Spleen (tissue), 11 donors: ENCODE measurements around the gene PDZK1IP1. TPM values are rescaled to one million over a fixed set of nuclear protein-coding genes. Genes with fewer than 3 reads are reported as not detected.
A peak's percentile ranks its signal among the peaks of the same experiment; 100 is the strongest.

Experiments used
- DNase-seq: peaks from one replicate; pipeline ENCODE4 v3.0.0-alpha.2; 2020
- H3K27ac ChIP-seq, 8 donors: fragments of 200-600 bp; sonication (generic) in 7 of 8; 1 replicate in 4 of 8; 2 replicates in 4 of 8; pipeline versions ENCODE4 v1.5.0 to v1.8.0; 2016 to 2021; ENCODE audit warnings: inconsistent platforms in 4 of 8, mild to moderate bottlenecking in 4 of 8, moderate library complexity in 1 of 8
- H3K27me3 ChIP-seq, 7 donors: fragments of 200-600 bp; sonication (generic) in 6 of 7; replicated peaks in 1 of 7; 1 replicate in 4 of 7; 2 replicates in 3 of 7; pipeline versions ENCODE4 v1.5.0 to v1.8.0; 2016 to 2021; ENCODE audit warnings: inconsistent platforms in 3 of 7, mild to moderate bottlenecking in 1 of 7
- H3K36me3 ChIP-seq, 6 donors: fragments of 200-600 bp; sonication (generic) in 5 of 6; 1 replicate in 4 of 6; 2 replicates in 2 of 6; pipeline versions ENCODE4 v1.5.0 to v1.8.0; 2016 to 2021; ENCODE audit warnings: inconsistent platforms in 2 of 6
- H3K4me1 ChIP-seq, 6 donors: fragments of 200-600 bp; sonication (generic) in 5 of 6; 1 replicate in 3 of 6; 2 replicates in 3 of 6; pipeline versions ENCODE4 v1.5.0 to v1.8.0; 2016 to 2021; ENCODE audit warnings: inconsistent platforms in 3 of 6
- H3K4me3 ChIP-seq, 8 donors: fragments of 200-600 bp; sonication (generic) in 7 of 8; 1 replicate in 4 of 8; 2 replicates in 4 of 8; pipeline versions ENCODE4 v1.5.0 to v1.8.0; 2016 to 2021; ENCODE audit warnings: inconsistent platforms in 4 of 8, mild to moderate bottlenecking in 4 of 8, moderate library complexity in 2 of 8
- H3K9me3 ChIP-seq, 8 donors: fragments of 200-600 bp; sonication (generic) in 7 of 8; 1 replicate in 4 of 8; 2 replicates in 4 of 8; pipeline versions ENCODE4 v1.5.0 to v1.8.0; 2016 to 2021; ENCODE audit warnings: inconsistent platforms in 4 of 8
- POLR2A ChIP-seq, 3 donors: fragments of 450-650 bp; IDR thresholded peaks; one replicate each; pipeline ENCODE4 v1.5.1; 2017; ENCODE audit warnings: antibody characterized with exemption in 3 of 3, mild to moderate bottlenecking in 1 of 3
- POLR2AphosphoS5 ChIP-seq, 3 donors: sonication (generic); formaldehyde crosslinking; IDR thresholded peaks; one replicate each; pipeline ENCODE4 v1.5.1; 2017; ENCODE audit warnings: antibody characterized with exemption in 3 of 3
- WGBS, 5 donors: extraction: QIAGEN DNeasy Blood & Tissue Kit in 3 of 5; methylation state at CpG; one replicate each; pipeline versions ENCODE4 v1.1.5 to v1.1.7; 2013 to 2018; 5-methylcytosine and 5-hydroxymethylcytosine counted together
- intact Hi-C: fragments of 100-400 bp; cut with DNase I; formaldehyde crosslinking; loops from one replicate; pipeline ENCODE4 v1.15.0; 2023; ENCODE audit warnings: low total_unique reads
- polyA plus RNA-seq, 3 donors: library from polyadenylated mRNA; stranded (reverse); fragments of 200-250 nt; gene quantifications; one replicate each; pipeline ENCODE4 v1.2.1, GENCODE V29; 2013
- total RNA-seq, 7 donors: library from RNA; depleted of rRNA in 3 of 7; stranded (reverse); fragments of >200 nt in 3 of 7; fragmentation: NEBNext Ultra II Directional in 4 of 7; extraction: Animal tissue kit (Norgen Biotek cat#: 25700) in 4 of 7; gene quantifications; one replicate each; pipeline versions ENCODE4 v1.1.0 to v1.2.1, GENCODE V29; 2016 to 2021
- TF ChIP-seq, protein P1 (sequence below), 11 experiments: fragments of 200-600 bp in 7 of 11; fragments of 450-650 bp in 4 of 11; sonication (generic) in 4 of 11; IDR thresholded peaks in 8 of 11; conservative IDR thresholded peaks in 3 of 11; 1 replicate in 7 of 11; 2 replicates in 4 of 11; pipeline versions ENCODE4 v1.4.0 to v1.8.0; 2016 to 2021; ENCODE audit warnings: antibody characterized with exemption in 11 of 11, inconsistent platforms in 4 of 11, mild to moderate bottlenecking in 1 of 11
- donor health status: healthy with polysubstance abuse.
- donor health status: DM: no; HTN: no; CAD: no; lungs with moderate emphysema.
- donor health status: DM: no; HTN: no; CAD: no.
- donor health status: Bipolar disorder and iron deficiency.
- donor health status: healthy.
- donor health status: DM: no; HTN: no; CAD: no.
- donor health status: DM: yes; HTN: yes; CAD: no.

PDZK1IP1 gene
- total and polyA plus RNA-seq, 10 donors: 0.22 to 11.0 (median 3.6) TPM

DNA sequence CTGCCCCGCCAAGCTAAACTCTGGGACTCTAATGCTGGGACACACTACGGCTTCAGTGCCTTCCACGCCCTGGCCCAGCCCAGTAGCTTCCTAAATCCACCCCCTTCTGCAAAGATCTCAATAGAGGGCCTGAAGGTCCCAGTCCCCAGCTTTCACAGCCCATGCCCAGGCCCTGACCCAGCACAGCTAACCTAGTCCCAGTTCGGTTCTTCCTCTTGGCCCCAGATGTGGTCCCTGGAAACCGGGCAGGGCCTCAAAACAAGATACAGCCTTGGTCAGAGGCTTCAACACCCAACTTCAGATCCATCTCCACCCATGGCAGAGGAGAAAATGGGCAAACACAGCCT is 646 bp upstream of the PDZK1IP1 start:
- peak overlapping the region in 2 of 8 donors; percentile 15 to 54 for H3K27ac ChIP-seq
- peak; percentile 28 for DNase-seq
- no peaks in the 10 kb centered on the region for H3K9me3 ChIP-seq
- peaks cover 0 to 30% (median 11%) of the 10 kb centered on the region in 6 donors for H3K4me1 ChIP-seq
- H3K36me3 ChIP-seq: no peaks in the 10 kb centered on the region
- no peak overlapping the region for H3K4me3 ChIP-seq
- 51 to 69% (median 60%) methylated on average over 5 of the region's 5 CpGs for WGBS, 5 donors
- no peaks in the 10 kb centered on the region for H3K27me3 ChIP-seq
- TF ChIP-seq, protein P1, sequence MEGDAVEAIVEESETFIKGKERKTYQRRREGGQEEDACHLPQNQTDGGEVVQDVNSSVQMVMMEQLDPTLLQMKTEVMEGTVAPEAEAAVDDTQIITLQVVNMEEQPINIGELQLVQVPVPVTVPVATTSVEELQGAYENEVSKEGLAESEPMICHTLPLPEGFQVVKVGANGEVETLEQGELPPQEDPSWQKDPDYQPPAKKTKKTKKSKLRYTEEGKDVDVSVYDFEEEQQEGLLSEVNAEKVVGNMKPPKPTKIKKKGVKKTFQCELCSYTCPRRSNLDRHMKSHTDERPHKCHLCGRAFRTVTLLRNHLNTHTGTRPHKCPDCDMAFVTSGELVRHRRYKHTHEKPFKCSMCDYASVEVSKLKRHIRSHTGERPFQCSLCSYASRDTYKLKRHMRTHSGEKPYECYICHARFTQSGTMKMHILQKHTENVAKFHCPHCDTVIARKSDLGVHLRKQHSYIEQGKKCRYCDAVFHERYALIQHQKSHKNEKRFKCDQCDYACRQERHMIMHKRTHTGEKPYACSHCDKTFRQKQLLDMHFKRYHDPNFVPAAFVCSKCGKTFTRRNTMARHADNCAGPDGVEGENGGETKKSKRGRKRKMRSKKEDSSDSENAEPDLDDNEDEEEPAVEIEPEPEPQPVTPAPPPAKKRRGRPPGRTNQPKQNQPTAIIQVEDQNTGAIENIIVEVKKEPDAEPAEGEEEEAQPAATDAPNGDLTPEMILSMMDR (IDR thresholded peaks at IDR 0.05 in 8 of 11, conservative IDR thresholded peaks at IDR 0.05 in 3 of 11): no peak
- TF ChIP-seq POLR2AphosphoS5 (IDR thresholded peaks at IDR 0.05): no peak
- no peak for TF ChIP-seq POLR2A (IDR thresholded peaks at IDR 0.05)
- intact Hi-C loops: loop anchor here (5.0 to 10.0 kb wide), 2 partner anchors 72 to 234 kb away; no protein-coding TSS in a partner anchor

DNA sequence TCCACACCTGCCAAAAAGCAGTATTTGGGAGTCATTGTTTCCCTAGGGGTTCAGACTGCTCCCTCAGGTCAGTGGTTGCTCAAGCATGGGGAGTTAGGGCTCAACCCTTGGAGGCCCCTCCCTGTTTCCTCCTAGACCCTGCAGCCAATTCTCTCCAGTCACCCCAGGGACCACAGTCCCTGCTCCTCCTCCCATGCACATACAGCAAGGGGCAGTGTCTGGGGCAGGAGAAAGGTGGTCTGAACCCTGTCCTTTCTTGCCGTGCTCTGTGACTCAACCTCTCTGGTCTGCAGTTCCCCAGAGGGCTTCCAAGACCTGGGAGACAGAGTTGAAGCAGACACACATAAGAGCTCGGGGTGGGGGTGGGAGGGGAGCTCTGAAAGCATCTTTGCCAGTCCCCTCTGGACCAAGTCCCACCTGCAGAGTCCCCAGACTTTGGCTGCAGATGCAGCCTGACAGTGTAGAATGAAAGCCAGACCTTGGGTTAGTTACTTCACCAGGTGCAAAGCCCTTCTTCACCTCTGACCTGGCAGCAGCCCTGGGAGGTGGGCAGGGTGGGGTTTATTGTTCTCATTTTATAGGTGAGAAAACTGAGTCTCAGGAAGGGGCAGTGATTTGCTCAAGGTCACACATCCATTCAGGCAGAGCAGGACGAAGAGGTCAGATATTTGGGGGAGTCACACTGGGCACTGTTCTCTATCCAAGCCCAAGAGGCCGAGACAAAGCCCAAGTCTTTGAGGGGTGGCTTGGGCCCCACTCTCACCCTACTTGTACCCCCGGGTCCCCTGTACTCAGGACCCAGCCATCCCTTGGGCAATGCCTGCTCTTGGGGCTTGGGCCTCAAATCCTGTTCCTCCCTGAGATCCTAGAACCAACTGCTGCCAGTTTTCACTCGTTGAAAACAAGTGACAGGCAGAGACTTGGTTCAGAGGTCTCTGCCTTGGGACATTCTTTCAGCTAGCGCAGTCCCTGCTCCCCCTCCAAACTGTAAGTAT is 748 bp downstream of the PDZK1IP1 start:
- WGBS, 5 donors: 70 to 85% (median 80%) methylated on average over 4 to 7 of the region's 7 CpGs
- intact Hi-C loops: no loop called here
- DNase-seq: peak; percentile 42

DNA sequence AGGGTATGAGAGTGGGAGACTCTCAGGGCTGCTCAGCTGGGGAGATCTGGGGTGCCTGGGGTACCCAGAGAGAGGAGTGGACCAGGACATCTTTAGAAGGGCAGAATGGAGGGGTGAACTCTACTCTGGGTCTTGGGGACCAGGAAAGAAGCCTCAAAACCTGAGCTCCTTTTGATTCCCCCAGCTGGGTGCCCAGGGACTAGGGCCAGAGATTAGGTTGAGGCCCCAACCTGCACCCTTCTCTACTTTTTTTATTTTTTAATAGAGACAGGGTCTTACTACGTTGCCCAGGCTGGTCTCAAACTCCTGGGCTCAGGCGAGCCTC is 1.9 kb downstream of the PDZK1IP1 start:
- Histone ChIP-seq H3K4me3 (no peak overlapping the region), H3K36me3 (no peaks in the 10 kb centered on the region), H3K9me3 (no peaks in the 10 kb centered on the region), H3K4me1 (peaks cover 0 to 27% (median 9%) of the 10 kb centered on the region in 6 donors), H3K27ac (no peak overlapping the region), H3K27me3 (peaks cover 0 to 12% (median 0%) of the 10 kb centered on the region in 7 donors)
- 60 to 93% (median 78%) methylated on average over 2 of the region's 2 CpGs for WGBS, 5 donors
- no peak for TF ChIP-seq POLR2AphosphoS5 (IDR thresholded peaks at IDR 0.05)
- TF ChIP-seq, protein P1 (IDR thresholded peaks at IDR 0.05 in 8 of 11, conservative IDR thresholded peaks at IDR 0.05 in 3 of 11): no peak
- TF ChIP-seq POLR2A (IDR thresholded peaks at IDR 0.05): no peak
- peak; percentile 17 for DNase-seq
- intact Hi-C loops: no loop called here

More for the DNA sequence above, 748 bp downstream of the PDZK1IP1 start:
- H3K4me3 ChIP-seq: no peak overlapping the region
- H3K27me3 ChIP-seq: peaks cover 0 to under 1% (median 0%) of the 10 kb centered on the region in 7 donors
- peaks cover 0 to 30% (median 11%) of the 10 kb centered on the region in 6 donors for H3K4me1 ChIP-seq
- TF ChIP-seq POLR2AphosphoS5 (IDR thresholded peaks at IDR 0.05) (no peak), POLR2A (IDR thresholded peaks at IDR 0.05) (no peak)
- TF ChIP-seq, protein P1 (IDR thresholded peaks at IDR 0.05 in 8 of 11, conservative IDR thresholded peaks at IDR 0.05 in 3 of 11): no peak
- peak overlapping the region in 1 of 8 donors; percentile 54 for H3K27ac ChIP-seq
- no peaks in the 10 kb centered on the region for H3K36me3 ChIP-seq
- H3K9me3 ChIP-seq: no peaks in the 10 kb centered on the region
